C4-2B (cell line): ENCODE results near the gene DES.

Experiments used
- H3K27ac ChIP-seq: fragments of 450-650 bp; 2 replicates; pipeline ENCODE4 v1.5.1; 2017
- CTCF ChIP-seq: fragments of 450-650 bp; conservative IDR thresholded peaks from 2 replicates; pipeline ENCODE4 v1.5.1; 2017; ENCODE audit warnings: mild to moderate bottlenecking
- ZFX ChIP-seq: fragments of 450-650 bp; IDR thresholded peaks from 2 replicates; pipeline ENCODE4 v1.6.1; 2017

The DES gene

GRCh38 chr2:219416938-219417337 lies 1.2 kb upstream of the DES start:
- no peak for TF ChIP-seq CTCF
- TF ChIP-seq ZFX, result no peak
- no peak overlapping the region for H3K27ac ChIP-seq

GRCh38 chr2:219417374-219417773 lies 803 bp upstream of the DES start:
- H3K27ac ChIP-seq, result no peak overlapping the region
- TF ChIP-seq CTCF (no peak), ZFX (no peak)

- TF ChIP-seq ZFX (no peak), CTCF (no peak)
- H3K27ac ChIP-seq, result no peak overlapping the region
Measured at GRCh38 chr2:219419012-219419324, 791 bp downstream of the DES start.

- TF ChIP-seq ZFX (no peak), CTCF (no peak)
- H3K27ac ChIP-seq, result no peak overlapping the region
Measured at GRCh38 chr2:219419331-219420197, 1.4 kb downstream of the DES start.

GRCh38 chr2:219420687-219421086 lies 2.5 kb downstream of the DES start:
- no peak overlapping the region for H3K27ac ChIP-seq
- TF ChIP-seq CTCF (no peak), ZFX (no peak)

- TF ChIP-seq CTCF (no peak), ZFX (no peak)
- no peak overlapping the region for H3K27ac ChIP-seq
Measured at GRCh38 chr2:219421323-219421722, 3.1 kb downstream of the DES start.

- no peak for TF ChIP-seq CTCF
- no peak for TF ChIP-seq ZFX
Measured at GRCh38 chr2:219422952-219423534, 4.9 kb downstream of the DES start.

More at GRCh38 chr2:219422952-219423534, 4.9 kb downstream of the DES start:
- no peak overlapping the region for H3K27ac ChIP-seq
